HG03097 (cell line): Measurements from ENCODE around the gene UBE2Q2.
A peak's percentile ranks its signal among the peaks of the same experiment; 100 is the strongest.
"Not testable (repeated sequence)": the region's sequence is repeated elsewhere in the genome, so short reads cannot be mapped to it uniquely, and the experiment has no call there.

Experiments
- ATAC-seq: cut with Tn5 transposase; IDR thresholded peaks from one replicate; pipeline ENCODE4 v1.9.1; 2021; ENCODE audit not compliant: unreplicated experiment, low FRiP score

Gene UBE2Q2

GRCh38 chr15:75823860-75824613 lies 19.2 kb upstream of the UBE2Q2 start:
- no peak for ATAC-seq

- ATAC-seq, result no peak
Observed at GRCh38 chr15:75827691-75828090, 15.6 kb upstream of the UBE2Q2 start.

GRCh38 chr15:75828429-75828828 lies 14.8 kb upstream of the UBE2Q2 start:
- ATAC-seq, result no peak

- ATAC-seq, result no peak
Observed at GRCh38 chr15:75830910-75831805, 12.1 kb upstream of the UBE2Q2 start.

GRCh38 chr15:75831806-75832102 lies 11.5 kb upstream of the UBE2Q2 start:
- no peak for ATAC-seq

- no peak for ATAC-seq
Observed at GRCh38 chr15:75832114-75832513, 11.1 kb upstream of the UBE2Q2 start.

GRCh38 chr15:75834021-75834420 lies 9.2 kb upstream of the UBE2Q2 start:
- ATAC-seq, result no peak

- ATAC-seq, result no peak
Observed at GRCh38 chr15:75835990-75836958, 7.0 kb upstream of the UBE2Q2 start.

- peak; percentile 81 for ATAC-seq
Observed at GRCh38 chr15:75836959-75837334, 6.3 kb upstream of the UBE2Q2 start.

- no peak for ATAC-seq
Observed at GRCh38 chr15:75840659-75841058, 2.6 kb upstream of the UBE2Q2 start.

DNA sequence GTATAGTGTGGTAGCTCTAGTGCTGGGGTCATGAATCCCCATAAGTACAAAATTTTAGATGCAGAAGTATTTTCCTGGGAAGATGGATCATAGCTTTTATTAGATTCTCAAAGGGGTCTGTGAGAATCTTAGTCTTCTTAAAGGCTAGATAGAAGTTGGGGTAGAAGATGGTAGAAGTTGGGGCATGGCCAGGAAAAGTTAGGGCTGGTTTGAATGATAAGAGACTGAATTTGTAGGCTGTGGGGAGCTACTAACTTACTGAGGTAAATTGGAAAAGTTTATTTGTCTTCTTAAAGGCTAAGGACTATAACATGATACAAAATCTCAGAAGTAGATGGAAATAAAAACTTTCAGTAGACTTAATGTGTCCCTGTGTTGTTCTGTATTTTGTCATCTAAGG lies 1.6 kb upstream of the UBE2Q2 start:
- no peak for ATAC-seq

- peak; percentile 32 for ATAC-seq
Observed at GRCh38 chr15:75843678-75844581, 683 bp downstream of the UBE2Q2 start.

- ATAC-seq, result no peak
Observed at GRCh38 chr15:75844629-75845335, 1.5 kb downstream of the UBE2Q2 start.

DNA sequence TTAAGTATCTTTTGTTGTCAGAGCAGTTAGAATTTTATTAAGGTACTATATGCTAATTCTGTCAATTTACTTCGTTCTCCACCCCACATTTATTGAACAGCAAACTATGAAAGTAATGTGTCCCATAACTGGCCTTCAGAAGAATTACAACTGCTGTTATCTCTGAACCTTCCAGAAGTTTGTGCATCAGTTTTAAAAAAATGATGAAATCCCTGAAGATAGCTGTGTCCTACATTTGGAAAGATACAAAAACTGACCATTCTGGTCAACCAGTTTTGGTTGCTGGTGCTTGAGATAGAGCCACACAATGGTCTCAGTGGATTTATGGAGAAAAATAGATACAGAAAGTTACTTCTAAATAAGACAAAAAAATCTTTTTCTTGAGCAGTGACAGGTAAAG lies 5.9 kb downstream of the UBE2Q2 start:
- no peak for ATAC-seq

DNA sequence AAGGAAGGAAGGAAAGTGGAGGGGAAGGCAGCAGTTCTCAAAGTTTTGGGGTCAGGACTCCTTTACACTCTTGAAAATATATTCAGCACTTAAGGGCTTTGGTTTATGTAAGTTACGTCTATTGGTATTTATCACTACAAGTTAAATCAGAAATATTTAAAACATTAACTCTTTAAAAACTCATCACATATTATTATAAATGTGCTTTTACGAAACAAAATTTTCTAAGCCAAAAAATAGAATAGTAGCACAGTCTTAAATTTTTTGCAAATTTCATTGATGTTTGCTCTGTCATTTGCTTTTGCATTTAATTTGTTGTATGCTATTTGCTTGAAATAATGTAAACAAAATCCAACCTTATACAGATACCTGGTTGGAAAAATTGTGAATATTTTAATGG lies 7.5 kb downstream of the UBE2Q2 start:
- ATAC-seq, result no peak

DNA sequence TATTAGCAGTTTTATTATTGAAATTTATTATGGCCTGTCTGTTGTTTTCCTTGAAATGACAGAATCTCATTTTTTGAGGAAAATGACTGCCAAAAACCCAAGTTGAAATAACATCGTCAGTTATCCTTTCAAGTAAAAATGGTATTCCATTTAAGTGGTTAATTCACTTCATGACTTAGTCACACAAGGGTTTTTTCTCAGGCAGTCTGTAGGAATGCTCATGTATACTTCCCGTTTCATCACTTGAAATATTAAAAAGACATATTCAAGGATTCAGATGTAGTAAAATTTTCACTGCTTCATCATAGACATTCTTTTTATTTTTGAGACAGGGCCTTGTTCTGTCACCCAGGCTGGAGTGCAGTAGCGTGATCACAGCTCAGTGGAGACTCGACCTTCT lies 8.3 kb downstream of the UBE2Q2 start:
- not testable (repeated sequence) for ATAC-seq

- ATAC-seq, result no peak
Observed at GRCh38 chr15:75857886-75858285, 14.6 kb downstream of the UBE2Q2 start.

DNA sequence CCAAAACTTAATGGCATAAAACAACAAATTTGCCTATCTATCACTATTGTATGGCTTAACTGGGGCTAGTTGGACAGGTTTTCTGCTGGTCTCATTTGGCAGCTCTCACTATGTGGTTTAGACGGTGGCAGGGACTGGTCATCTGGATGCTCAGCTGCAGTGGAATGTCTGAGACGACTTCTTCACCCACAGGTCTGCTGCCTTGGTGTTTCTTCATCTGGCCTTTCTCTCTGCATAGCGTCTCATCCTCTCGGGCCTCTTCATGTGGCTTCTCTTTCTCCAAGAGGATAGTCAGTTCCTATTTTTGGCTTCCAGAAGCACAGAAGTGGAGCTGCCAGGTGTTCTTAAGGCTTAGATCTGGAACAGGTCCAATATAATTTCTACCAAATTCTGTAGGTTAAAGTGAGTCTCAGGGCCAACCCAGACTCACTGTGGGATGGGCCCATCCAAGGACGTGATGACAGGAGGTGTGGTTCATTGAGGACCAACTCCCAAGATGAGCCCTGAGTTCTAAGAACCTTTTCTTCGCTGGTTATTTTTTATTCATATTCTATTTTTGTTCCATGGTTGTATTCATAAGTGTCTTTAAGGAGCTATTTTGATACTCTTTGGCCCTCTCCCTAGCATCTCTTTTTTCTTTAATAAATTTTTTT lies 18.6 kb downstream of the UBE2Q2 start:
- no peak for ATAC-seq

GRCh38 chr15:75862796-75863195 lies 19.5 kb downstream of the UBE2Q2 start:
- no peak for ATAC-seq
